Measurements from ENCODE around the gene CLBA1.

CLBA1 gene

DNA sequence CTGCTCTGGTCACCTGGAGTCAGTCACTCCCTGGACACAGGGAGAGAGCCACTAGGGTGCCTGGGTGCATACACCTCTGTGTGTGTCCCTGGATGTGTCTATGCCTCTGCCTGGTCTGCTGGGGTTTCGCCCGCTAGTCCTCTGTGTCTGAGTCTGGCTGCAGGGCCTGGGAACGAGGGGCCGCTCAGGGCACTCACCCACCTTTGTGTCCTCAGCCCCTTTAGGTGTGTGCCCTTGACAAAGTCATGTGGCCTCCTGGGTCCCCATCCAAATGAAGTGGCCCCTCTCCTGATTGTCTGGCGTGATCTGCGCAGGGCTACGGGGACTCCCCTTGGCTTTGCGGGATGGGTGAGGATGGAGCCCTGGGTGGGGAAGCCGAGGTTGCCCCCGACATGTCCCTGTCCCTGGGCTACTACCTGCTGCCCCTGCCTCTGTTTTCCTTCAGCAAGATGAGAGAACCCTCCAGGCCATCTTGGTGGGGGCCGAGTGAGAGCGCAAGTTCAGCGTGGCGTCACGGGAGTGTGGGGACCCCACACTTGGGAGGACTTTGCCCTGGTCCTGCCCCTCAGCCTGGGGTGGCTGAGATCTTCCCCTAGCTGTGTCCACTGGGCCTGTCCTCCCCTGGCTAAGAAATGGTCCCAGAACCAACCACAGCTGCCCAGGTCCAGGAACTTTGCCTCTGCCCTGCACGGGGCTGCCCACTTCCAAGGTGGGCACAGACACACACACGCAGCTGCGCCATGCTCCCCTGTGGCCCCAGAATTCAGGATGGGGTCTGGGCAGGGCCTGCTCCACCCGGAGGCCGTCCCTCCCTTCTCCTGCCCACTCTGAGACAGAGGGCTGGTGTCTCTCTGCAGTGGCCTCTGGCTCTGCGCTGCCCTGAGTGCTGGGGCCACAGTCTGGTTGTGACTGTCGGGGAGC, 4.7 kb upstream of the CLBA1 start:
- DNase-seq = no peak

DNA sequence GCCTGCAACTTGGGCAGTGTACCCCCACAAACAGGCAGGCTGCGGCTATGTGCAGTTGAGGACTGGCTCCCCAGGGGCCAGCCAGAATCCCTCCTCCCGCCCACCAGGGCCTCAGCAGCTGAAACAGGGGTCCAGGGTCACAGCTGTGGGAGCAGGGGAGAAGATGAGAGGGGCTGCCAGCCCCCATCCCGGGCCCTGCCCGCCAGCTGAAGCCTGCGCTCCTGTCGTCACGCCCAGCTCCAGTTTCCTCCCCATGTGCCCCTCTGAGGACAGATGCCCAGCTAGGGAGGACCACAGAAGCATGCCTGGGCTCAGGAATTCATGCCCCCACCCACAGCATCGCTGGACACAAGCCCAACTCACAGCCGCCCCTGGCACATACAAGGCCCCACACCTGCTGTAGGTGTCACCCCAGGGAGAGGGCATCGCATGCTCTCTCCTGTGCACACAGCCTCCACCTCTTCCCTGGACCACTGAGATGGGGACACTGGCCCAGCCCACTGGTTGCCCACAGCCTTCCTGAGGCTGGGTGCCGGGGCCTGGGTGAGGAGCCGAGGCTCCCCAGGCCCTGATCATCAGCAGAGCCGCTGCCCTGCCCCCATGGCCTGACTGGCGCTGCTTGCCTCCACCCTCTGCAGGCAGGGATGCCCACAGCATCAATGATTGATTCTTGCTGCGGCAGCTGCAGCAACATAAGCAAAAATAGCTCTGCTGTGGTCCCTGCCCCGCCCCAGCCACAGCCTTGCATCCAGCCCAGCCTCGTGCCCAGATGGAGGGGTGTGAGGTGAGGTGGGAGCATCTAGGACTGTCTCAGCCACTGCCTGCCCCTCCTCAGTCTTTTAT, 3.7 kb upstream of the CLBA1 start:
- no peak for DNase-seq

DNA sequence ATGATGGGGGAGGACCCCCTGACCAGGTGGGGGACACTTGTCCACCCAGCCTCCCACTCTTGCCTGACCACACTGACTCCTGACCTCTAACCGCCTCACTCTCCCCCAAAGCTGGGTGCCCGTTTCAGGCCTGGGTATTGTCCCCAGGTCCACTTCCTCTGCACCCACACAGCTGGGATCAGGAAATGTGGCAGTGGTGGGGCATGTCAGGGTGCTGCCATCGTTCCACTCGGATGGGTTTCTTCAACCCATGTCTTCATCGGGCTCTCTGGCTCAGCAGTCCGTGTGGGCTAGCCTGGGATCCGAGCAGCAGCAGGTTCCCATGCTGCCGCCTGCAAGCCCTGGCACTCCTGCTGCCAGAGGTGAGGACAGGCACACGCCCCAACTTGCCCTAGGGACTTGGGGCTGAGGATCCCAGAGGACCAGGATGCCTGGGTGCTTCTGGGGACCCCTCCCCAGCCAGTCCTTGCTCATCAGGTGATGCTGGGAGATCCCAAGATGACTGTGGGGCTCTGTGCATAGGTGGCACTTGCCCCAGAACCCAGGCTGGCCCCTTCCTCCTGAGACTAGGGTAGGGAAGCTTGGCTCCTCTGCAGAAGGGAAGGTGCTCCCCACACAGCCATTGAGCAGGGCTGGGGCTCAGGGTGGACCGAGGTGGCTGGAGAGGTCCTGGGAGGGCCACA, 2.9 kb upstream of the CLBA1 start:
- no peak for DNase-seq

DNA sequence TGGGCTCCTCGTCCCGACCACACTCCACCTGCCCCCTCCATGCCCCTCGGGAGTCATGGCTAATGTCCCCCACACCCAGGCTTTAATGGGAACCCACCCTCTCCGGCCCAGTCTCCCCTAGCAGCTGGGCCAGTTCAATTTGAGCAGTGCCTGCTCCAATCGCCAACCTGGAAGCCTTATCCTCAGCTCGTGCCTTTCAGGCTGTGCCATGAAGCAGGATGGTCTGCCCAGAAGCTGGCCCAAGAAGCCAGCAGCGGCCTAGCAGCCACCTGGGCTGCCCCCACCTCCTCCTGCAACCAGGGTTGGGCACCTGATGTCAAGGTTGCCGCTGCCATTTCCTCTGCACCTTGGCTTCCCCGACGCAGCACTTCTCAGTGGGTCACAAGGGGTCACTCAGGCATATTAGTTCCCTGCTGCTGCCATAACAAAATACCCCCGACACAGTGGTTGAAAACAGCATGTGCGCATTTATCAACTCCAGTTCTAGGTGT, 2.3 kb upstream of the CLBA1 start:
- DNase-seq = no peak

DNA sequence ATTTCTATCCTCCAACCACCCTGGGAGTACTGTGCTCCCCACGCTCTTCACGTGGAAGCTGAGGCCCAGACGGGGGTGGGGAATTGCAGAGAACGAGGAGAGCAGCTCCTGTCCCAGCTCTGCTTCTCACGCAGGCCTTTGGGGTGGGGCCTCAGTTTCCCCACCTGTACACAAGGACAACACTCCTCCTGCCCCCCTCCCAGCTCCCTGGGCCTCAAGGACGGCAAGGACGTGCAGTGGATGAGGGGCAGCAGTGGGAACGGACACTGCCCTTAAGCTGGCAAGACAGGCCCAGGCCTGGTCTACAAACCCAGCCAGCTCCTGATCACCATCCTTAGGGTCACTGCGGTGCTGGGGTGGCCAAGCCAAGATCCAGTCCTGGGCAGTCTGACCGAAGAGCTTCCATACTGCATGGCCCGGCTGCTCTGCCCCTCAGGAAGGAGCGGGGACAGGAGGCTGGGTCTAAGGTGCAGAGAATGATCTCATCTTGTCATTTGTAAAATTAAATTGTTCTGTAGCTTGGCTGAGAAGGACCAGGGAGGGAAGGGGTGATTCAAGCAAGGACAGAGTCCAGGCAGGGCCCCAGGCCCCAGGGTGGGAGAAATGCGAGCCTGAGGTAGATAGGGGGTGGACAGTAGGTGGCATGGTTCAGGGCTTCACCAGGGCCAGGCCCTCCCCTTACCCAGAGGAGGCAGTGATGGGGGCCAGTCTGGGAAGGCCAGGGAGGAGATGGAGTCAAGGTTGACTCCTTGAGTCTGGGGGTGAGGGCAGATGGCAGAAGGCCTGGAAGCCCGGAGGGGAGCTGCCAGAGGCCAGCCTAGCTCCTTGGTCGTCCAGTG, 1.3 kb upstream of the CLBA1 start:
- no peak for DNase-seq

DNA sequence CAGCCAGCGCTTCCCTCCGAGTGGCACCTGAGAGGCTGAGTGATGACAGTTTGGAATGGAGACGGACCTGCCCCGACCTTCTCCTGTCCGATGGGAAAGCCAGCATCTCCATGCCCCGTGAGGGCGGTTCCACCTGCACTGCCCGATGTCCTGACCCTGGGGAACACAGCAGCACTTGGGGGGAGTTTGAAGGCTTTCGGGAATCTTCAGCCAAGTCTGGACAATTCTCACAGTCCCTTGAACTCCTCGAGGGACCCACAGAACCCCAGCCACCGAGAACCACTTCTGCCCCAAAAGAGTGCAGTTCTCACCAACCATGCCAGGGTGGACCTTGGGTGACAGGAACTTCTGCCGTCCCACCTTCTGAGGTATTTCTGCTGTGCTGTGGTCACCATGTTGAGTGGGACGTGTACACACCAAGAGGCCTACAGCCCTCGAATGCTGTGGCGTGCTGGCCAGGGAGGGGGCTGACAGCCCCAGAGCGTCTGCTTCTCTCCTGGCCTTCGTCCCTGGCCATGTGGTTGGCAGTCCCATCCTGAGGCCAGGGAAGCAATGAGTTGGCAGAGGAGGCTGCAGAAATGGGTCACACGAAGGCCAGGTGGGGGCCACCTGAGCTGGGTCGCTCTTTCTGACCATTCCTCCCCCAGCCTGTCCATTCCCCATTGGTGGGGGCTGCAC, 1.0 kb downstream of the CLBA1 start:
- no peak for DNase-seq

DNA sequence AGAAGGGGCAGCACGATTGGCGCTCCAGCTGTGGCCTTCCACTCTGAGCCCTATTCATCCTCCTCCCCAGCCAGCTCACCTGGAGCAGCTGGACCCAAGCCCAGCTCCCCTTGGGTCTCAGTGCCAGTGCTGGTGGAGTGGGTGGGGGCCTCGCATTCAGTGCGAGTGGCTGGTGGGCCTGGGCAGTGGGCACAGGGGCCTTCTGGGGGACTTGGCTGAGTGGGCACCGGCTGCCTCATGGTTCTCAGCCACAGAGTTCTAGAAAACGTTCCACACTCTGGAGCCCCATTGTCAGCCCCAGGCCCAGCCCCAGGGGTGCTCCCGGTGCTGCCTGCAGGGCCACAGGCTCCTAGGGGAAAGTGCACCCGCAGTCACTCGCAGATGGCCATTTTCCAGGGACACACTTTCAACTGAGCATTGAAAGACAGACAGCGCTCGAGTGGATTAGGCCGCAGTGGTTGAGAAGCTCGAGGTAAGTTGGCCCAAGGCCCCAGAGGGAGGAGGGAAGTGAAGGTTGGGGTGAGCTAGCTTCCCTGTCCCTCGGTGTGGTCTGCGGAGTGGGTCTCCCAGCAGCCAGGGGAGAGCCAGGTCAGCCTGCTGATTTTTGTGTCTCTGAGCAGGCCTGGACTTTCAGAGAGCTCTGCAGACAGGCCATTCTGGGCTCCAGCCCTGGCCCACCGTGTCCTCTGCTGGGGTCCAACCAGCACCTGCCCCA, 3.8 kb downstream of the CLBA1 start:
- no peak for DNase-seq

DNA sequence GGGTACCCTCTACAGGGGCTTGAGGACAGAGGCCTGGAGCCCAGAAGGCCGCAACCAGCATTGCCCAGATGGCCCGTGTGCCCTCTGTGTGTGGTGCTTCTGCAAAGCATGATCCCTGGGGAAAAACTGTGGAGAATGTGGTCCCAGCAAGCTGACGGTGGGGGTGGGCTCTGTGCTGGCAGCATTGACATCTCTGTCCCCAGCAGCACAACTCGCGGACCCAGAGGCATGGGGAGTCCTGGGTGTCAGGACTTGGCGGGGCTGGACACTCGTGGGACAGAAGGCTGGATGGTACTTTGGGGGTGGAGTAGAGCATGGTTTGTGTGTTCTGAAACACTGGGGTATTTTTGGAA, 4.3 kb downstream of the CLBA1 start:
- DNase-seq = no peak

DNA sequence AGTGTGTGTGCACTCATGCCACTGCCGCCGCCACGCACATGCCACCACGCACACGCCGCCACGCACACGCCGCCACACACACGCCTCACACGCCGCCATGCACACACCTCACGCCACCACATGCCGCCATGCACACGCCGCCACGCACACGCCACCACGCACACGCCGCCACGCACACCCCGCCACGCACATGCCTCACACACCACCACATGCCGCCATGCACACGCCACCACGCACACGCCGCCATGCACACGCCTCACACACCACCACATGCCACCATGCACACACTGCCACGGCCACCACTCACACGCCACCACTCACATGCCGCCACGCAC, 6.3 kb downstream of the CLBA1 start:
- DNase-seq = no peak

DNA sequence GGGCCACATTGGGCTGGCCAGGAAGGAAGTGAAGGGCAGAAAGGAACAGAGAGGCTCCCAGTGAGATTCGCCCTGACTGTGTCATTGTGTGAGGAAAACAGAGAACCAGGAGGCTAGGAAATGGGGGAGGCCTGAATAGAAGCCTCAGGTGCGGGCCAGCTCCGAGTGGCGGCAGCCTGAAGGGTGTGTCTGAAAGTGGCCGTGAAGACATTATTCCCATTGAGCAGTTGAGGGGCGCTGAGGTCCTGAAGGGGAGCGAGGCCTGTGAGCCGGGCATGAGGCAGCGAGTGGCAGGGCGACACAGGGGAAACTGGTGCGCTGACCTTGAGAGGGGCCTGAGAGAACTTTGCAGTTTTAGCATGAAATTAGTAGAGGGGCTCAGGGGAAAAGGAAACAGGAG, 6.9 kb downstream of the CLBA1 start:
- no peak for DNase-seq

DNA sequence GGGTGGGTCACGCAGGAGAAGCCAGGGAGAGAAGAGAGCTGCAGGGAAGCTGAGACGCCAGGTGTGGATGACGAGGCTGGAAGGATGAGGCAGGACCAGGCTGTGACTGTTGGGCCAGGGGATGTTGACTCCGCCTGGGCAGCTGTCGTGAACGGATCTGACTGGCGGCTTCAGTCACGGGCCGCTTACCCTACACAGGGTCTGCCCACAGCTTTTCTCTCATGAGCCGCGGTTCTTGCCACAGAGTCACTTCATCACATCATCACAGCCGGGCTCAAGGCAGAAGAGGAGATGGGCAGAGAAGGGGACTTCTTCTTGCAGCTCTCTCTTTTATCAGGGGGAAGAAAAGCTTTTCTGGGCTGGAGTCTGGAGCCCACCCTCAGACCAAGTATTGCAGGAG, 7.7 kb downstream of the CLBA1 start:
- no peak for DNase-seq

DNA sequence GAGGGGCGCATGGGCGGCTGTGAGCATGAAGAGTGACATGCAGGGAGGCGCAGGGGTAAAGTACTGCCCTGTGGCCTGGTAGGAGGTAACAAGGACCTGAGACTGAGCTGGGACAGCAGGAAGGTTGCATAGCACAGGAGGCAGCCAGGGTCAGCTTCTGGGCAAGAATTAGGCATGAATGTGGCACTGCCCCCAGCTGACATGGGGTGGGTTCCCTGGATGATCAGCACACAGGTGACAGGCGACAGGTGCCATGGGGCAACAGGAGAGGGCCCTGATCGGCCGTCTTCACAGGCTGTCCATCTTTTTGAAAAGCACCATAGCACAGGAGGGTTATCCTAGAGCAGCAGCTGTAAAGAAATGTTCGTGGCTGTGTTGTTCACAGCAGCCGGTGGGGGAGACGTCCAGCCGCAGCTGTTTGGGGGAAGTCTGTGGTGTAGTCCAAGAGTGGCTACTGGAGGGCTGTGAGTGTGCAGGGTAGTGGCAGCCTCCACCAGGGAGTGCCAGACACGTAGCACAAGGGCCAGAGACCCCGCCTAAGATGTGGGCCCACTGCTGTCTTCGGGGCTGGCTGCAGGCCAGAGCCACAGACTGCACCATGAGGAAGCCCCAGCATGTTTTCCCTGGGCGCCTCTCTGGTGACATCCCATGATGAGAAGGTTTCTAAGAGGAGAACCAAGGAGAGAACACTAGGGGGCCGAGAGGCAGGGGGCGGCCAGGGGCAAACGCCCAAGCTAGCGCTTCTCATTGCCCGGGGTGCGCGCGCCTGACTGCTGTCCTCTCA, 8.4 kb downstream of the CLBA1 start:
- DNase-seq = no peak

DNA sequence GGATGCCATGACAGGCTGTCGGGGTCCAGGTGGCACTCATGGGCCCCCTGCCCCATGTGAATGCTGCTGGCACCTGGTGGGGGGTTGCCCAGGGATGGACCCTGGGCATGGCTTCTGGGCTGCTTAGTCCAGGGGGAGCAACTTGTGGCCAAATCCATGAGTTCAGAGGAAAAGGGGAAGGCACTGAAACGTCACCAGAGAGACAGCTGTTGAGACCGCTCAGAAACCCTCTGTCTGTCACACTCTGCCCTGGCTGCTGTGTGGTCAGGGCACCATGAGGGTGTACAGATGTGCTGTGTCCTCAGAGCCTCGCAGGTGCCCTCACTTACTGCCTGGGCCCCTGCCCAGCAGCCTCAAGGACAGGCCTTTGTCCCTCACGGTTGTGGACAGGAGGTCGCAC, 9.4 kb downstream of the CLBA1 start:
- DNase-seq = no peak

DNA sequence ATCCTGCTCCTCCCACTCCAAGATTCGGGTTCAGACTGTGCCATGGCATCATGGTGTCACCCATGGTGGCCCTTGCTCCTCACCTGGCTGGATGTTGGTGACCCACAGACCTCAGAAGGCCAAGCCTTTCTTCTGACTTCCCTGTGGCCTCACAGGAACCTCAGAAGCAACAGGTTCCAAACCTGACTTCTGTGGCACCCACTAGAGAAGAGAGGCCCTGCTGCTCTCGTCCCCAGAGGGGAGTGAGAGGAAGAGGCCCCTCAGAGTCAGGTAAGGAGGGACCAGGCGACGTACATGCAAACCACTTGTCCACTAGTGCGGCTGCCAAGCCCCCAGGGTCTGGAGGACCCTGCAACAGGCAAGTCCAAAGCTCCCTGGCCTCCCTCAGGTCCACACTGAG, 10.4 kb downstream of the CLBA1 start:
- DNase-seq = no peak

DNA sequence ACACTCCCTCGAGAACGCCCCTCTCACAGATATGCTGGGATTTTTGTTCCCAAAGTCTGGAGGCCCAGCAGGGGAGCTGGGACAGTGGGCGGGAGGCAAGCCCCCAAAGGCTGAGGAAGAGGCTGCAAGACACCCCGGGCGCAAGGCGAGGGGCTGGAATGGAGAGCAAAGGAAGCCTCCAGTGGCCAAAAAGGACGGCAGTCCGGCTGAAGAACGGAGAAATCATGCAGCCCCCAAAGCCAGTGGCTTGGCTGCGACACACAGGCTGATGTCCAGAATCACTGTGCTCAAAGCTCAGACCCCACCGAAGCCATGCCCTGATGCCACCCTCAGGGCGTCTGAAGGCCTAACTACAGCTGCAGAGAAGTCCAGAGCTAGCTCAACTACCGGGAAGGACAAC, 10.9 kb downstream of the CLBA1 start:
- no peak for DNase-seq

DNA sequence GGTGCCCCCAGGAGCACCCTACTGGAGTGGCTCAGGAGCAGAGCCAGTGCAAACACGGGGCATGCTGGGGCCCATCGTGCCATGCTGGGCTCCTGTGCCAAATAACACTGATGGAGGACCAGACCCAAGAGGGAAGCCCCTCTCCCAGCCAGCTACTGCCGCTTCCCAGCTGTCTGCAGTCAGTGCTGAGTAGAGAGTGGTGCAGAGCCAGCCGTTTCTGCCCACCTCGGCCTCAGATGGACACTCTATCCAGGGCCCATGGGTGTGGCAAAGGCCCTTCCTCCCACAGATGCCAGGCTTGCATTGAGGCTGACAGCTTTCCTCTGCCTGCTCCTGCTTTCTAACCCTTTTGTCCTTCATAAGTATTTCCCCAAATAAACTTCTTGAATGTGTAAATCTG, 13.2 kb downstream of the CLBA1 start:
- no peak for DNase-seq

DNA sequence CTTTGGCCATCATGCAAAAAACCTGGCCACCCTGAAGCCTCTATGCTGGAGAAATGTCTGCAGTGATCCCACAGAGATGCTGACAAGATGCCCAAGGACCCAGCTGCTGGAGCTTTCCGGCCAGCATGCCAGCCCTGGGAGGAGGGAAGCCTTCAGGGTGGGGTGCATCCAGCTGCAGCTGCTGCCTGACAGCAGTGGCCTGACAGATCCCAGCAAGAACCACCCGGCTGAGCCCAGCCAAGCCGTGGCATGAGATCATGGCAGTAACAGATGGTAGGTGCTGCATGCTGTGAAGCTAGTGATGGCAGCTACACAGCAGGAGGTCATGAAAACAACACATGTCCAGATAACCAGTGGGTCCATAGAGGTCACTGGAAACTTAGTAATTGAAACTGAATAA, 13.8 kb downstream of the CLBA1 start:
- no peak for DNase-seq

DNA sequence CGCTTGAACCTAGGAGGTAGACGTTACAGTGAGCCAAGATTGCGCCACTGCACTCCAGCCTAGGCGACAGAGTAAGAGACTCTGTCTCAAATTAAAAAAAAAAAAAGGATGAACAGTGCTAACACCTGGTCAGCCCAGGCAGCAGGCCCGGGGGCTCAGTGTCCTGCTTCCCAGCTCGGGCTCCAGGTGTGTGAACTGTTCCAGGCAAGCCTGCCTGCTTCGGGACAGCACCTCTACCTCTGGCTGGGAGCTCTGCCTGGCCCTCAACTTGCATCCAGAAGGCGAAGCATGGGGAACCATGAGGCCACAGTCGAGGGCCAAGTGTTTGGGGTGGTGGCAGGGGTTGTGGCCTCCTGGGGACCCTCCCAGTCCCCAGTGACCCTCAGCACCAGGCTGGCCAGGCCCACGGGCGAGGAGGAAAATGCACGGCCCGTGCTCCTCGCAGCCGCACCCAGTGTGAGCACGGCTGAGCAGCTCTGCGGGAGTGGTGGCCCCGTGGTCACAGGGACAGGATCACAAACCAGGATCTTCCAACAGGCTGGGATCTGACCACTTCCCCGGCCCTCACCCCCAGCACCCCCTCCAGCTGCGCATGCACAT, 19.8 kb downstream of the CLBA1 start:
- DNase-seq = no peak

DNA sequence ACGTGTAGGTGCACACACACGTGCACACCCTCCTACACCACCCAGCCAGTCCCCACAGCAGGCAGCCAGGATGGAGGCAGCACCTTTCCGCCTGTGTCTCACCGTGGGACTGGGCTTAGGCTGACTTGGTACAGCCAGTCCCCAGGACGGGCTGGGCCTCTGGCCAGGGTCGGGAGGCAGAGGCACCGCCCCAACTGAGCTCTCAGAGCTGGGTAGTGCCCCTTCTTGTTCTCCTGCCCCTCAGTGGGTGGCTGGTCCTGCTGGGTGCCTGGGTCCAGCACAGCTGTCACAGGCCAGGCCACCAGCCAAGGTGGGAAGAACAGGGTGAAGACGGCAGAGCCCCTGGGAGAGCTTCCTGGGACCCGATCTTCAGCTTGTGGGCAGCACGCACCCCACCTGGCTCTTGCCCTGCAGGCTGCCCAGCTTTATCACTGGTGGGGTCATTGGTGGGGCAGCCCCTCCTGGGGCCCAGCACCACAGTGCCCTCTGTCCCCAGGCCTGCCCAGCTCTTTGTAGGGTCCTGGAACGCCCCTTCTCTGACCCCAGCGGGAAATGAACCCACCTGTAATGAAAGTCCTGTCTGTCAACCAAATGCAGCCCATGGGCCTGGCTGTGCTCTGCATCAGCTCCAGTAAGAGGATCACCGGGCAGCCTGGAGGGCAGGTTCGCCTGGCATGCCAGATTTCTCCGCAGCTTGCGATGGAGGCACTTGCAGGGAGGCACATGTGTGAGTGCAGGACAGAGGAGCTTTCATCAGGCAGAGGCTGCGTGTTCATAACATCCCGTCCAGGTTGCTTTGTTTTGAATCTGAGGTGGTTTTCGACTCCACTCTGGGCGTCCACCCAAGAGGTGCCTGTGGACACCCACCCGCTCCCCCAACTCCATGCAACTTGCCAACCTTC, 20.6 kb downstream of the CLBA1 start:
- DNase-seq = no peak
